AG04449 (cell line): Measurements from ENCODE around the gene AKR1D1.
"Not testable (repeated sequence)": the region's sequence is repeated elsewhere in the genome, so short reads cannot be mapped to it uniquely, and the experiment has no call there.

Source experiments
- CTCF ChIA-PET: fragments of 350-600 bp; formaldehyde crosslinking; extraction: SDS; loops from one replicate; lab custom pipeline; 2021; ENCODE audit warnings: antibody characterized with exemption; lab: Yijun Ruan, JAX
- POLR2A ChIA-PET: fragments of 400-600, 350-600 bp; formaldehyde crosslinking; extraction: SDS; loops from one replicate; lab custom pipeline; 2020; ENCODE audit warnings: antibody characterized with exemption, inconsistent platforms; lab: Yijun Ruan, JAX
- DNase-seq: peaks from one replicate; pipeline ENCODE4 v3.0.0-alpha.2; 2010; ENCODE audit warnings: low read depth, low spot score
- H3K4me3 ChIP-seq: 2 replicates; pipeline ENCODE4 v1.5.1; 2011; ENCODE audit warnings: low read depth, mild to moderate bottlenecking, control low read depth, low read length
- CTCF ChIP-seq: IDR thresholded peaks from one replicate; pipeline ENCODE4 v1.5.1; 2011; ENCODE audit warnings: mild to moderate bottlenecking, moderate library complexity, low read length, control low read depth, inconsistent platforms; ENCODE audit not compliant: insufficient read depth; ENCODE audit errors: missing control alignments

AKR1D1 gene

GRCh38 chr7:138052696-138053095, 23.6 kb upstream of the AKR1D1 start:
- ChIA-PET CTCF (no interaction called here), POLR2A (no interaction called here)
- no peak overlapping the region for H3K4me3 ChIP-seq
- TF ChIP-seq CTCF, result no peak
- DNase-seq, result no peak

- DNase-seq, POLR2A ChIA-PET, H3K4me3 ChIP-seq, CTCF ChIA-PET: not testable (repeated sequence)
These were observed 20.6 kb upstream of the AKR1D1 start for GRCh38 chr7:138055698-138056097.

- no peak overlapping the region for H3K4me3 ChIP-seq
- no peak for DNase-seq
- ChIA-PET CTCF (no interaction called here), POLR2A (no interaction called here)
- TF ChIP-seq CTCF, result no peak
These were observed 12.9 kb upstream of the AKR1D1 start for GRCh38 chr7:138063400-138063799.

GRCh38 chr7:138064856-138065357, 11.4 kb upstream of the AKR1D1 start:
- no peak for DNase-seq
- ChIA-PET CTCF (interaction anchor here (1.3 kb wide), 1 partner anchor 56 kb away, joined by 3 read pairs; no protein-coding TSS in a partner anchor), POLR2A (no interaction called here)
- no peak overlapping the region for H3K4me3 ChIP-seq
- TF ChIP-seq CTCF, result no peak

- no peak for DNase-seq
- ChIA-PET CTCF (interaction anchor here (1.3 kb wide), 1 partner anchor 57 kb away, joined by 3 read pairs; no protein-coding TSS in a partner anchor), POLR2A (no interaction called here)
- TF ChIP-seq CTCF, result no peak
- H3K4me3 ChIP-seq, result no peak overlapping the region
These were observed 10.4 kb upstream of the AKR1D1 start for GRCh38 chr7:138065827-138066226.

- ChIA-PET CTCF (no interaction called here), POLR2A (no interaction called here)
- DNase-seq, result no peak
- H3K4me3 ChIP-seq, result no peak overlapping the region
- no peak for TF ChIP-seq CTCF
These were observed 9.3 kb upstream of the AKR1D1 start for GRCh38 chr7:138066954-138067394.

- CTCF ChIA-PET, result no interaction called here
- no peak for TF ChIP-seq CTCF
- no peak for DNase-seq
- H3K4me3 ChIP-seq, result no peak overlapping the region
- POLR2A ChIA-PET, result no interaction called here
These were observed 8.5 kb upstream of the AKR1D1 start for GRCh38 chr7:138067774-138068173.
